Spleen (tissue), 11 donors: ENCODE measurements around the gene PRKCE. TPM values are rescaled to one million over a fixed set of nuclear protein-coding genes. Genes with fewer than 3 reads are reported as not detected.

Experiments
- DNase-seq: peaks from one replicate; pipeline ENCODE4 v3.0.0-alpha.2; 2020
- H3K27ac ChIP-seq, 8 donors: fragments of 200-600 bp; sonication (generic) in 7 of 8; 1 replicate in 4 of 8; 2 replicates in 4 of 8; pipeline versions ENCODE4 v1.5.0 to v1.8.0; 2016 to 2021; ENCODE audit warnings: inconsistent platforms in 4 of 8, mild to moderate bottlenecking in 4 of 8, moderate library complexity in 1 of 8
- H3K27me3 ChIP-seq, 7 donors: fragments of 200-600 bp; sonication (generic) in 6 of 7; replicated peaks in 1 of 7; 1 replicate in 4 of 7; 2 replicates in 3 of 7; pipeline versions ENCODE4 v1.5.0 to v1.8.0; 2016 to 2021; ENCODE audit warnings: inconsistent platforms in 3 of 7, mild to moderate bottlenecking in 1 of 7
- H3K36me3 ChIP-seq, 6 donors: fragments of 200-600 bp; sonication (generic) in 5 of 6; 1 replicate in 4 of 6; 2 replicates in 2 of 6; pipeline versions ENCODE4 v1.5.0 to v1.8.0; 2016 to 2021; ENCODE audit warnings: inconsistent platforms in 2 of 6
- H3K4me1 ChIP-seq, 6 donors: fragments of 200-600 bp; sonication (generic) in 5 of 6; 1 replicate in 3 of 6; 2 replicates in 3 of 6; pipeline versions ENCODE4 v1.5.0 to v1.8.0; 2016 to 2021; ENCODE audit warnings: inconsistent platforms in 3 of 6
- H3K4me3 ChIP-seq, 8 donors: fragments of 200-600 bp; sonication (generic) in 7 of 8; 1 replicate in 4 of 8; 2 replicates in 4 of 8; pipeline versions ENCODE4 v1.5.0 to v1.8.0; 2016 to 2021; ENCODE audit warnings: inconsistent platforms in 4 of 8, mild to moderate bottlenecking in 4 of 8, moderate library complexity in 2 of 8
- H3K9me3 ChIP-seq, 8 donors: fragments of 200-600 bp; sonication (generic) in 7 of 8; 1 replicate in 4 of 8; 2 replicates in 4 of 8; pipeline versions ENCODE4 v1.5.0 to v1.8.0; 2016 to 2021; ENCODE audit warnings: inconsistent platforms in 4 of 8
- POLR2A ChIP-seq, 3 donors: fragments of 450-650 bp; IDR thresholded peaks; one replicate each; pipeline ENCODE4 v1.5.1; 2017; ENCODE audit warnings: antibody characterized with exemption in 3 of 3, mild to moderate bottlenecking in 1 of 3
- POLR2AphosphoS5 ChIP-seq, 3 donors: sonication (generic); formaldehyde crosslinking; IDR thresholded peaks; one replicate each; pipeline ENCODE4 v1.5.1; 2017; ENCODE audit warnings: antibody characterized with exemption in 3 of 3
- WGBS, 5 donors: extraction: QIAGEN DNeasy Blood & Tissue Kit in 3 of 5; methylation state at CpG; one replicate each; pipeline versions ENCODE4 v1.1.5 to v1.1.7; 2013 to 2018; 5-methylcytosine and 5-hydroxymethylcytosine counted together
- intact Hi-C: fragments of 100-400 bp; cut with DNase I; formaldehyde crosslinking; loops from one replicate; pipeline ENCODE4 v1.15.0; 2023; ENCODE audit warnings: low total_unique reads
- polyA plus RNA-seq, 3 donors: library from polyadenylated mRNA; stranded (reverse); fragments of 200-250 nt; gene quantifications; one replicate each; pipeline ENCODE4 v1.2.1, GENCODE V29; 2013
- total RNA-seq, 7 donors: library from RNA; depleted of rRNA in 3 of 7; stranded (reverse); fragments of >200 nt in 3 of 7; fragmentation: NEBNext Ultra II Directional in 4 of 7; extraction: Animal tissue kit (Norgen Biotek cat#: 25700) in 4 of 7; gene quantifications; one replicate each; pipeline versions ENCODE4 v1.1.0 to v1.2.1, GENCODE V29; 2016 to 2021
- TF ChIP-seq, protein P1 (sequence below), 11 experiments: fragments of 200-600 bp in 7 of 11; fragments of 450-650 bp in 4 of 11; sonication (generic) in 4 of 11; IDR thresholded peaks in 8 of 11; conservative IDR thresholded peaks in 3 of 11; 1 replicate in 7 of 11; 2 replicates in 4 of 11; pipeline versions ENCODE4 v1.4.0 to v1.8.0; 2016 to 2021; ENCODE audit warnings: antibody characterized with exemption in 11 of 11, inconsistent platforms in 4 of 11, mild to moderate bottlenecking in 1 of 11
- donor health status: healthy with polysubstance abuse.
- donor health status: DM: no; HTN: no; CAD: no; lungs with moderate emphysema.
- donor health status: DM: no; HTN: no; CAD: no.
- donor health status: Bipolar disorder and iron deficiency.
- donor health status: healthy.
- donor health status: DM: no; HTN: no; CAD: no.
- donor health status: DM: yes; HTN: yes; CAD: no.

The PRKCE gene
- total and polyA plus RNA-seq, 10 donors, result 2.5 to 43.6 (median 18.8) TPM

DNA sequence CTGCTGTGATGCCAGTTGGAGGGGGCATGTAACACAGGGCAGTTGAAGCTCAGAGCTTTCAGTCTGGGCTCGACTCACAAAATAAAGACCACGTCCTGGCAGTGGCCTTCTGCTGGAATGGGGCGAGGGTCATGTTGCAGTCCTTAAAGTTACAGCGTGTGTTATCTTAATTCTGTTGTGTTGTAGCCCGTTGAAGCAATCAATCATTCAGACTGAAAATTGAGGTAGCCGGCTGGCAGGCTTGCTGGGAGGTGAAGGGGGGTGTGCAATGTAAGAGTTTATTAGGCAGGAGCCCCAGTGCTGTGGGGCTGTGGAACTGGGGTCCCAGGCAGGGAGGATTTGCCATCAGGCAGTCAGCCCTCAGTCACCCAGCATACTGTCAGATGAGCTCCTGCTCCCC, 508.9 kb downstream of the PRKCE start:
- no peak for DNase-seq
- intact Hi-C loops, result no loop called here
- TF ChIP-seq, protein P1, sequence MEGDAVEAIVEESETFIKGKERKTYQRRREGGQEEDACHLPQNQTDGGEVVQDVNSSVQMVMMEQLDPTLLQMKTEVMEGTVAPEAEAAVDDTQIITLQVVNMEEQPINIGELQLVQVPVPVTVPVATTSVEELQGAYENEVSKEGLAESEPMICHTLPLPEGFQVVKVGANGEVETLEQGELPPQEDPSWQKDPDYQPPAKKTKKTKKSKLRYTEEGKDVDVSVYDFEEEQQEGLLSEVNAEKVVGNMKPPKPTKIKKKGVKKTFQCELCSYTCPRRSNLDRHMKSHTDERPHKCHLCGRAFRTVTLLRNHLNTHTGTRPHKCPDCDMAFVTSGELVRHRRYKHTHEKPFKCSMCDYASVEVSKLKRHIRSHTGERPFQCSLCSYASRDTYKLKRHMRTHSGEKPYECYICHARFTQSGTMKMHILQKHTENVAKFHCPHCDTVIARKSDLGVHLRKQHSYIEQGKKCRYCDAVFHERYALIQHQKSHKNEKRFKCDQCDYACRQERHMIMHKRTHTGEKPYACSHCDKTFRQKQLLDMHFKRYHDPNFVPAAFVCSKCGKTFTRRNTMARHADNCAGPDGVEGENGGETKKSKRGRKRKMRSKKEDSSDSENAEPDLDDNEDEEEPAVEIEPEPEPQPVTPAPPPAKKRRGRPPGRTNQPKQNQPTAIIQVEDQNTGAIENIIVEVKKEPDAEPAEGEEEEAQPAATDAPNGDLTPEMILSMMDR (IDR thresholded peaks at IDR 0.05 in 8 of 11, conservative IDR thresholded peaks at IDR 0.05 in 3 of 11), result no peak
- TF ChIP-seq POLR2AphosphoS5 (IDR thresholded peaks at IDR 0.05) (no peak), POLR2A (IDR thresholded peaks at IDR 0.05) (no peak)
- no peaks in the 10 kb centered on the region for H3K27me3 ChIP-seq
- no peaks in the 10 kb centered on the region for H3K9me3 ChIP-seq
- no peak overlapping the region for H3K27ac ChIP-seq
- peaks cover 0 to 31% (median 12%) of the 10 kb centered on the region in 6 donors for H3K4me1 ChIP-seq
- 77 to 94% (median 85%) methylated on average over 6 of the region's 6 CpGs for WGBS, 5 donors
- H3K36me3 ChIP-seq, result peaks cover 0 to 75% (median 3%) of the 10 kb centered on the region in 6 donors
- H3K4me3 ChIP-seq, result no peak overlapping the region

DNA sequence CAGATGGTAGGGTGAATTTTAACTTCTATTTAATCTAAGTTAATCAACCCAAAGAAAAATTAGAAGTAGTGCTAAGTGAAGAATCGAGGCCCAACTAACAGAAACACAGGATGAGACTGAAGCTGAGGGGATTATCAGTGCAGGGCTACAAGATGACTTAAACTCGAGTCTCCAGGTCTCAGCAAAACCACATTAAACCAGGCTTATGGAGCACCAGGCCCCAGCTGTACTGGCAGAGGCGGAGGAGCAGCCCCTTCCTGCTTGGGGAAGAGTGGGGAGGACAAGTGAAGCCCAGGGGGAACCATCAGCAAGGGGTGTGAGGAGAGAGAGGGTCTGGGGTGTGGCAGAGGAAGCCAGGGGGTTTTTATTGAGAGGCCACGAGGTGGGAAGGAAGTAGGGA, 509.8 kb downstream of the PRKCE start:
- intact Hi-C loops, result no loop called here
- no peak for DNase-seq
- Histone ChIP-seq H3K36me3 (peaks cover 0 to 76% (median 3%) of the 10 kb centered on the region in 6 donors), H3K4me3 (no peak overlapping the region), H3K9me3 (no peaks in the 10 kb centered on the region), H3K4me1 (peaks cover 0 to 36% (median 14%) of the 10 kb centered on the region in 6 donors), H3K27ac (no peak overlapping the region), H3K27me3 (no peaks in the 10 kb centered on the region)
- TF ChIP-seq POLR2A (IDR thresholded peaks at IDR 0.05) (no peak), POLR2AphosphoS5 (IDR thresholded peaks at IDR 0.05) (no peak)
- TF ChIP-seq, protein P1 (IDR thresholded peaks at IDR 0.05 in 8 of 11, conservative IDR thresholded peaks at IDR 0.05 in 3 of 11), result no peak
- WGBS, 5 donors, result 47 to 51% (median 48%) methylated on average over 4 of the region's 4 CpGs

- 61 to 87% (median 72%) methylated on average over 3 of the region's 3 CpGs for WGBS, 5 donors
- intact Hi-C loops, result no loop called here
- Histone ChIP-seq H3K4me3 (no peak overlapping the region), H3K27ac (no peak overlapping the region), H3K27me3 (no peaks in the 10 kb centered on the region), H3K4me1 (peaks cover 0 to 36% (median 14%) of the 10 kb centered on the region in 6 donors), H3K9me3 (no peaks in the 10 kb centered on the region), H3K36me3 (peaks cover 0 to 74% (median 3%) of the 10 kb centered on the region in 6 donors)
- TF ChIP-seq POLR2AphosphoS5 (IDR thresholded peaks at IDR 0.05) (no peak), POLR2A (IDR thresholded peaks at IDR 0.05) (no peak)
- TF ChIP-seq, protein P1 (IDR thresholded peaks at IDR 0.05 in 8 of 11, conservative IDR thresholded peaks at IDR 0.05 in 3 of 11), result no peak
- DNase-seq, result no peak
Observed at GRCh38 chr2:46161911-46162310, 510.4 kb downstream of the PRKCE start.

- TF ChIP-seq POLR2A (IDR thresholded peaks at IDR 0.05), result no peak
- TF ChIP-seq POLR2AphosphoS5 (IDR thresholded peaks at IDR 0.05), result no peak
- TF ChIP-seq, protein P1 (IDR thresholded peaks at IDR 0.05 in 8 of 11, conservative IDR thresholded peaks at IDR 0.05 in 3 of 11), result no peak
- Histone ChIP-seq H3K27ac (peak overlapping the region in 2 of 8 donors; percentile 10 to 27), H3K36me3 (peaks cover 0 to 68% (median 3%) of the 10 kb centered on the region in 6 donors), H3K4me3 (no peak overlapping the region), H3K27me3 (no peaks in the 10 kb centered on the region), H3K9me3 (no peaks in the 10 kb centered on the region), H3K4me1 (peaks cover 0 to 31% (median 14%) of the 10 kb centered on the region in 6 donors)
- 65 to 83% (median 71%) methylated on average over 11 of the region's 11 CpGs for WGBS, 5 donors
- DNase-seq, result no peak
- intact Hi-C loops, result no loop called here
Observed at GRCh38 chr2:46162329-46163097, 511.0 kb downstream of the PRKCE start.
